Liver (tissue), 9 donors: Measurements from ENCODE around the gene FLT1. TPM values are rescaled to one million over a fixed set of nuclear protein-coding genes. Genes with fewer than 3 reads are reported as not detected.

Experiments
- DNase-seq: peaks from one replicate; pipeline ENCODE4 v3.0.0-alpha.2; 2017; ENCODE audit warnings: low spot score
- H3K27ac ChIP-seq, 2 donors: one replicate each; pipeline ENCODE4 v1.7.0; 2013; ENCODE audit warnings: inconsistent platforms in 2 of 2, low read length in 2 of 2, control low read depth in 1 of 2, low read depth in 1 of 2, mild to moderate bottlenecking in 1 of 2
- H3K27me3 ChIP-seq, 4 donors: one replicate each; pipeline versions ENCODE4 v1.6.1 to v1.7.0; 2013; ENCODE audit warnings: low read length in 3 of 4, inconsistent platforms in 1 of 4, mild to moderate bottlenecking in 1 of 4, moderate library complexity in 1 of 4; ENCODE audit not compliant: control insufficient read depth in 4 of 4, insufficient read depth in 4 of 4
- H3K36me3 ChIP-seq, 4 donors: one replicate each; pipeline versions ENCODE4 v1.6.1 to v1.7.0; 2013; ENCODE audit warnings: low read length in 3 of 4, mild to moderate bottlenecking in 3 of 4, low read depth in 1 of 4, moderate library complexity in 1 of 4; ENCODE audit not compliant: control insufficient read depth in 4 of 4, insufficient read depth in 3 of 4
- H3K4me1 ChIP-seq, 4 donors: one replicate each; pipeline versions ENCODE4 v1.6.1 to v1.7.0; 2013; ENCODE audit warnings: low read length in 3 of 4, mild to moderate bottlenecking in 3 of 4, moderate library complexity in 1 of 4; ENCODE audit not compliant: control insufficient read depth in 4 of 4, insufficient read depth in 4 of 4
- H3K4me3 ChIP-seq, 3 donors: one replicate each; pipeline versions ENCODE4 v1.6.1 to v1.7.0; 2013; ENCODE audit warnings: low read length in 3 of 3, control low read depth in 1 of 3, low read depth in 1 of 3, mild to moderate bottlenecking in 1 of 3
- H3K9ac ChIP-seq, 2 donors: one replicate each; pipeline ENCODE4 v1.7.0; 2013; ENCODE audit warnings: low read length in 2 of 2, mild to moderate bottlenecking in 2 of 2, moderate library complexity in 2 of 2, control low read depth in 1 of 2, low read depth in 1 of 2
- H3K9me3 ChIP-seq, 4 donors: one replicate each; pipeline versions ENCODE4 v1.6.1 to v1.7.0; 2013; ENCODE audit warnings: low read length in 3 of 4; ENCODE audit not compliant: control insufficient read depth in 4 of 4
- EGR1 ChIP-seq, 2 donors: IDR thresholded peaks; 2 replicates each; pipeline ENCODE4 v1.6.1; 2016 to 2018; ENCODE audit warnings: antibody characterized with exemption in 2 of 2, low read depth in 2 of 2
- FOXA1 ChIP-seq: IDR thresholded peaks from 2 replicates; pipeline ENCODE4 v1.6.1; 2016; ENCODE audit warnings: antibody characterized with exemption
- FOXA2 ChIP-seq: IDR thresholded peaks from 2 replicates; pipeline ENCODE4 v1.6.1; 2016; ENCODE audit warnings: antibody characterized with exemption
- GABPA ChIP-seq, 2 donors: IDR thresholded peaks in 1 of 2; conservative IDR thresholded peaks in 1 of 2; 2 replicates each; pipeline ENCODE4 v1.6.1; 2016; ENCODE audit warnings: antibody characterized with exemption in 2 of 2, mild to moderate bottlenecking in 1 of 2, moderate library complexity in 1 of 2
- HNF4A ChIP-seq, 2 donors: conservative IDR thresholded peaks; 2 replicates each; pipeline ENCODE4 v1.6.1; 2016; ENCODE audit warnings: antibody characterized with exemption in 2 of 2, mild to moderate bottlenecking in 2 of 2
- HNF4G ChIP-seq: IDR thresholded peaks from 2 replicates; pipeline ENCODE4 v1.6.1; 2016; ENCODE audit warnings: antibody characterized with exemption
- JUND ChIP-seq, 2 donors: IDR thresholded peaks; 2 replicates each; pipeline ENCODE4 v1.6.1; 2016; ENCODE audit warnings: antibody characterized with exemption in 2 of 2
- RAD21 ChIP-seq, 2 donors: IDR thresholded peaks; 2 replicates each; pipeline ENCODE4 v1.6.1; 2016; ENCODE audit warnings: antibody characterized with exemption in 2 of 2, mild to moderate bottlenecking in 2 of 2
- RXRA ChIP-seq, 2 donors: IDR thresholded peaks; 2 replicates each; pipeline ENCODE4 v1.6.1; 2017 to 2018; ENCODE audit warnings: antibody characterized with exemption in 2 of 2, mild to moderate bottlenecking in 1 of 2
- SP1 ChIP-seq: IDR thresholded peaks from 2 replicates; pipeline ENCODE4 v1.6.1; 2018; ENCODE audit warnings: antibody characterized with exemption, mild to moderate bottlenecking
- TAF1 ChIP-seq: conservative IDR thresholded peaks from 2 replicates; pipeline ENCODE4 v1.6.1; 2016; ENCODE audit warnings: antibody characterized with exemption, mild to moderate bottlenecking
- YY1 ChIP-seq: IDR thresholded peaks from 2 replicates; pipeline ENCODE4 v1.6.1; 2016; ENCODE audit warnings: antibody characterized with exemption, mild to moderate bottlenecking
- ZBTB33 ChIP-seq: IDR thresholded peaks from 2 replicates; pipeline ENCODE4 v1.6.1; 2016; ENCODE audit warnings: antibody characterized with exemption
- WGBS: extraction: QIAGEN DNeasy Blood & Tissue Kit; methylation state at CpG from one replicate; pipeline ENCODE4 v1.1.7; 2013; 5-methylcytosine and 5-hydroxymethylcytosine counted together
- polyA plus RNA-seq, 2 donors: library from polyadenylated mRNA; stranded (reverse) in 1 of 2; unstranded in 1 of 2; fragments of 200-250 nt in 1 of 2; fragments of >200 nt in 1 of 2; fragmentation: Nextera tagmentation in 1 of 2; extraction: Ambion mirVana in 1 of 2; gene quantifications; one replicate each; pipeline versions ENCODE4 v1.2.1 to v1.2.3, GENCODE V29; 2013 to 2015
- total RNA-seq, 2 donors: library from RNA; depleted of rRNA; stranded (reverse); fragments of >200 nt; gene quantifications; one replicate each; pipeline ENCODE4 v1.2.3, GENCODE V29; 2014
- TF ChIP-seq, protein P1 (sequence below): IDR thresholded peaks from 2 replicates; pipeline ENCODE4 v1.6.1; 2016; ENCODE audit warnings: antibody characterized with exemption, mild to moderate bottlenecking
- TF ChIP-seq, protein P2 (sequence below): fragments of 150-350 bp; IDR thresholded peaks from 2 replicates; pipeline ENCODE4 v1.5.1; 2017; ENCODE audit warnings: improper control_type of control experiment, low read depth, low read length; ENCODE audit not compliant: missing input control
- TF ChIP-seq, protein P3 (sequence below): IDR thresholded peaks from 2 replicates; pipeline ENCODE4 v1.6.1; 2016; ENCODE audit warnings: antibody characterized with exemption
- TF ChIP-seq, protein P4 (sequence below): IDR thresholded peaks from 2 replicates; pipeline ENCODE4 v1.6.1; 2016; ENCODE audit warnings: antibody characterized with exemption
- donor health status: healthy.
- donor health status: healthy.
- donor health status: healthy.
- donor health status: healthy.
- donor health status: healthy.

Gene FLT1
- total and polyA plus RNA-seq, 4 donors: 4.1 to 19.7 (median 9.3) TPM

DNA sequence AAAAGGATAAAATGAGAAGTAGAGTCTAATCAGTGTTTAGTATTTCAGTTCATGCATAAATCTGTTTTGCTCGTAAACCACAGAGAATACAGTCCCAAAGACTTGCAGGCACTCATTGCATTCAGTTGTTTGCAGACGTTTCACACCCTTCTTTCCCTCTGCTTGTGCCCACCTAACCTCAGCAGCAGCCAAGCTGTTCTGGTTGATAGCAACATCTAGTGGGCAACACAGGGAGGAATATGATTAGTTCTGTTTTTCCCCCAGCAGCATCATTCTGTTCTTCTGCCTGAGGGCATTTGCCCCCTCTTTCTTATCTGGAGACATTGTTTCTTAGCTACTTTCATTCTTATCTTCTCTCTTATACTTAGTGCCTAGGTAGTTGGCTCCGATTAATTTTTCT, 221.0 kb downstream of the FLT1 start:
- 88% methylated on average over 3 of the region's 3 CpGs for WGBS
- H3K36me3 ChIP-seq: peaks cover 4 to 22% (median 17%) of the 10 kb centered on the region in 4 donors

GRCh38 chr13:28271056-28271840, 223.7 kb downstream of the FLT1 start:
- Histone ChIP-seq H3K27me3 (no peaks in the 10 kb centered on the region), H3K9ac (no peak overlapping the region), H3K9me3 (no peaks in the 10 kb centered on the region), H3K4me3 (no peak overlapping the region), H3K36me3 (peaks cover 1 to 24% (median 17%) of the 10 kb centered on the region in 4 donors), H3K27ac (no peak overlapping the region), H3K4me1 (no peaks in the 10 kb centered on the region)
- no peak for DNase-seq
- WGBS: 95% methylated on average over 2 of the region's 2 CpGs
- TF ChIP-seq HNF4A (conservative IDR thresholded peaks at IDR 0.05): no peak
- no peak for TF ChIP-seq FOXA2
- TF ChIP-seq, protein P1, sequence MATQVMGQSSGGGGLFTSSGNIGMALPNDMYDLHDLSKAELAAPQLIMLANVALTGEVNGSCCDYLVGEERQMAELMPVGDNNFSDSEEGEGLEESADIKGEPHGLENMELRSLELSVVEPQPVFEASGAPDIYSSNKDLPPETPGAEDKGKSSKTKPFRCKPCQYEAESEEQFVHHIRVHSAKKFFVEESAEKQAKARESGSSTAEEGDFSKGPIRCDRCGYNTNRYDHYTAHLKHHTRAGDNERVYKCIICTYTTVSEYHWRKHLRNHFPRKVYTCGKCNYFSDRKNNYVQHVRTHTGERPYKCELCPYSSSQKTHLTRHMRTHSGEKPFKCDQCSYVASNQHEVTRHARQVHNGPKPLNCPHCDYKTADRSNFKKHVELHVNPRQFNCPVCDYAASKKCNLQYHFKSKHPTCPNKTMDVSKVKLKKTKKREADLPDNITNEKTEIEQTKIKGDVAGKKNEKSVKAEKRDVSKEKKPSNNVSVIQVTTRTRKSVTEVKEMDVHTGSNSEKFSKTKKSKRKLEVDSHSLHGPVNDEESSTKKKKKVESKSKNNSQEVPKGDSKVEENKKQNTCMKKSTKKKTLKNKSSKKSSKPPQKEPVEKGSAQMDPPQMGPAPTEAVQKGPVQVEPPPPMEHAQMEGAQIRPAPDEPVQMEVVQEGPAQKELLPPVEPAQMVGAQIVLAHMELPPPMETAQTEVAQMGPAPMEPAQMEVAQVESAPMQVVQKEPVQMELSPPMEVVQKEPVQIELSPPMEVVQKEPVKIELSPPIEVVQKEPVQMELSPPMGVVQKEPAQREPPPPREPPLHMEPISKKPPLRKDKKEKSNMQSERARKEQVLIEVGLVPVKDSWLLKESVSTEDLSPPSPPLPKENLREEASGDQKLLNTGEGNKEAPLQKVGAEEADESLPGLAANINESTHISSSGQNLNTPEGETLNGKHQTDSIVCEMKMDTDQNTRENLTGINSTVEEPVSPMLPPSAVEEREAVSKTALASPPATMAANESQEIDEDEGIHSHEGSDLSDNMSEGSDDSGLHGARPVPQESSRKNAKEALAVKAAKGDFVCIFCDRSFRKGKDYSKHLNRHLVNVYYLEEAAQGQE: no peak
- TF ChIP-seq HNF4G: no peak
- TF ChIP-seq, protein P2, sequence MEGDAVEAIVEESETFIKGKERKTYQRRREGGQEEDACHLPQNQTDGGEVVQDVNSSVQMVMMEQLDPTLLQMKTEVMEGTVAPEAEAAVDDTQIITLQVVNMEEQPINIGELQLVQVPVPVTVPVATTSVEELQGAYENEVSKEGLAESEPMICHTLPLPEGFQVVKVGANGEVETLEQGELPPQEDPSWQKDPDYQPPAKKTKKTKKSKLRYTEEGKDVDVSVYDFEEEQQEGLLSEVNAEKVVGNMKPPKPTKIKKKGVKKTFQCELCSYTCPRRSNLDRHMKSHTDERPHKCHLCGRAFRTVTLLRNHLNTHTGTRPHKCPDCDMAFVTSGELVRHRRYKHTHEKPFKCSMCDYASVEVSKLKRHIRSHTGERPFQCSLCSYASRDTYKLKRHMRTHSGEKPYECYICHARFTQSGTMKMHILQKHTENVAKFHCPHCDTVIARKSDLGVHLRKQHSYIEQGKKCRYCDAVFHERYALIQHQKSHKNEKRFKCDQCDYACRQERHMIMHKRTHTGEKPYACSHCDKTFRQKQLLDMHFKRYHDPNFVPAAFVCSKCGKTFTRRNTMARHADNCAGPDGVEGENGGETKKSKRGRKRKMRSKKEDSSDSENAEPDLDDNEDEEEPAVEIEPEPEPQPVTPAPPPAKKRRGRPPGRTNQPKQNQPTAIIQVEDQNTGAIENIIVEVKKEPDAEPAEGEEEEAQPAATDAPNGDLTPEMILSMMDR: no peak
- no peak for TF ChIP-seq EGR1 (IDR thresholded peaks at IDR 0.05; ENCODE audit: low read depth in 2 of 2)
- no peak for TF ChIP-seq RAD21 (IDR thresholded peaks at IDR 0.05)
- TF ChIP-seq FOXA1: no peak
- TF ChIP-seq, protein P3, sequence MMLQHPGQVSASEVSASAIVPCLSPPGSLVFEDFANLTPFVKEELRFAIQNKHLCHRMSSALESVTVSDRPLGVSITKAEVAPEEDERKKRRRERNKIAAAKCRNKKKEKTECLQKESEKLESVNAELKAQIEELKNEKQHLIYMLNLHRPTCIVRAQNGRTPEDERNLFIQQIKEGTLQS: no peak
- no peak for TF ChIP-seq ZBTB33
- no peak for TF ChIP-seq TAF1
- TF ChIP-seq SP1: no peak
- TF ChIP-seq JUND (IDR thresholded peaks at IDR 0.05): no peak
- no peak for TF ChIP-seq YY1
- TF ChIP-seq, protein P4, sequence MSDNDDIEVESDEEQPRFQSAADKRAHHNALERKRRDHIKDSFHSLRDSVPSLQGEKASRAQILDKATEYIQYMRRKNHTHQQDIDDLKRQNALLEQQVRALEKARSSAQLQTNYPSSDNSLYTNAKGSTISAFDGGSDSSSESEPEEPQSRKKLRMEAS: no peak
- no peak for TF ChIP-seq RXRA (IDR thresholded peaks at IDR 0.05)

More for the DNA sequence above, 221.0 kb downstream of the FLT1 start:
- no peak overlapping the region for H3K4me3 ChIP-seq
- H3K4me1 ChIP-seq: no peaks in the 10 kb centered on the region
- no peak for TF ChIP-seq JUND (IDR thresholded peaks at IDR 0.05)
- TF ChIP-seq, protein P1: no peak
- no peak for TF ChIP-seq YY1
- TF ChIP-seq, protein P4: no peak
- TF ChIP-seq RAD21 (IDR thresholded peaks at IDR 0.05): no peak
- no peak for TF ChIP-seq TAF1
- no peak for TF ChIP-seq GABPA (IDR thresholded peaks at IDR 0.05 in 1 of 2, conservative IDR thresholded peaks at IDR 0.05 in 1 of 2)
- TF ChIP-seq HNF4A (conservative IDR thresholded peaks at IDR 0.05): no peak
- no peak for TF ChIP-seq RXRA (IDR thresholded peaks at IDR 0.05)
- no peak overlapping the region for H3K27ac ChIP-seq
- H3K27me3 ChIP-seq: no peaks in the 10 kb centered on the region
- no peaks in the 10 kb centered on the region for H3K9me3 ChIP-seq
- no peak for DNase-seq
- no peak overlapping the region for H3K9ac ChIP-seq
